Peyer's patch (tissue), 4 donors: ENCODE data around the gene TBATA. TPM values are rescaled to one million over a fixed set of nuclear protein-coding genes. Genes with fewer than 3 reads are reported as not detected.

ENCODE experiments used
- DNase-seq, 3 donors: peaks; one replicate each; pipeline ENCODE4 v3.0.0-alpha.2; 2017 to 2019
- H3K27ac ChIP-seq, 4 donors: fragments of 200-600 bp; sonication (generic); one replicate each; pipeline ENCODE4 v1.5.1; 2016 to 2019
- H3K27me3 ChIP-seq, 2 donors: fragments of 200-600 bp; sonication (generic); one replicate each; pipeline ENCODE4 v1.5.1; 2019
- H3K36me3 ChIP-seq, 3 donors: fragments of 200-600 bp; sonication (generic); one replicate each; pipeline ENCODE4 v1.5.1; 2016 to 2019
- H3K4me1 ChIP-seq, 4 donors: fragments of 200-600 bp; sonication (generic); one replicate each; pipeline ENCODE4 v1.5.1; 2016 to 2019
- H3K4me3 ChIP-seq, 4 donors: fragments of 200-600 bp; sonication (generic); 1 replicate in 3 of 4; 2 replicates in 1 of 4; pipeline ENCODE4 v1.5.1; 2016 to 2019; ENCODE audit warnings: mild to moderate bottlenecking in 1 of 4
- H3K9me3 ChIP-seq, 4 donors: fragments of 200-600 bp; sonication (generic); one replicate each; pipeline ENCODE4 v1.5.1; 2016 to 2019; ENCODE audit warnings: mild to moderate bottlenecking in 1 of 4
- POLR2A ChIP-seq, 2 donors: fragments of 450-650 bp; IDR thresholded peaks; one replicate each; pipeline ENCODE4 v1.5.1; 2017; ENCODE audit warnings: antibody characterized with exemption in 2 of 2, mild to moderate bottlenecking in 2 of 2, moderate library complexity in 2 of 2
- total RNA-seq, 4 donors: library from RNA; depleted of rRNA; stranded (reverse); fragments of >200 nt; gene quantifications; one replicate each; pipeline ENCODE4 v1.1.0, GENCODE V29; 2016
- TF ChIP-seq, protein P1 (sequence below), 6 experiments: fragments of 450-650 bp in 4 of 6; fragments of 200-600 bp in 2 of 6; sonication (generic) in 1 of 6; IDR thresholded peaks; one replicate each; pipeline ENCODE4 v1.5.1; 2017 to 2019; ENCODE audit warnings: antibody characterized with exemption in 6 of 6, mild to moderate bottlenecking in 3 of 6, moderate library complexity in 1 of 6

Gene TBATA
- total RNA-seq, 4 donors from 2014 or later: not detected

DNA sequence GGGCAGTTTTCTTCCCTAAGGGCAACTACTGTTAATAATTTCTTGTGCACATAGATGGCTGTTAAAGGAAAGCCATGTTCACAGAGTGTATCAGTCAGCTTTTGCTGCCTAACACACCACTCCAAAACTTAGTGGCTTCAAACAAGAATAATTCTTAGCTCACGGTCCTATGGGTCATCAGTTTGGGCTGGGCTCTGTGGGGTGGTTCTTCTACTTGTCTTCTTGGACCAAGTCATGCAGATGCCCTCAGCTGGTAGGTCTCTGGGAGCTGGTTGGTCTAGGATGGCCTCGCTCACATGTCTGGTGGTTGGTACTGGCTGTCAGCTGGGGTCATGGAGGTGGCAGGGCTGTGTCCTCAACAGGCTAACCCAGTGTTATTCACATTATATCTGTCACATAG lies 39.6 kb downstream of the TBATA start:
- Histone ChIP-seq H3K9me3 (no peaks in the 10 kb centered on the region), H3K4me1 (peaks cover 0 to 29% (median 5%) of the 10 kb centered on the region in 4 donors), H3K36me3 (no peaks in the 10 kb centered on the region), H3K27ac (no peak overlapping the region), H3K27me3 (no peaks in the 10 kb centered on the region), H3K4me3 (no peak overlapping the region)
- no peak for DNase-seq
- TF ChIP-seq POLR2A (IDR thresholded peaks at IDR 0.05): no peak
- TF ChIP-seq, protein P1, sequence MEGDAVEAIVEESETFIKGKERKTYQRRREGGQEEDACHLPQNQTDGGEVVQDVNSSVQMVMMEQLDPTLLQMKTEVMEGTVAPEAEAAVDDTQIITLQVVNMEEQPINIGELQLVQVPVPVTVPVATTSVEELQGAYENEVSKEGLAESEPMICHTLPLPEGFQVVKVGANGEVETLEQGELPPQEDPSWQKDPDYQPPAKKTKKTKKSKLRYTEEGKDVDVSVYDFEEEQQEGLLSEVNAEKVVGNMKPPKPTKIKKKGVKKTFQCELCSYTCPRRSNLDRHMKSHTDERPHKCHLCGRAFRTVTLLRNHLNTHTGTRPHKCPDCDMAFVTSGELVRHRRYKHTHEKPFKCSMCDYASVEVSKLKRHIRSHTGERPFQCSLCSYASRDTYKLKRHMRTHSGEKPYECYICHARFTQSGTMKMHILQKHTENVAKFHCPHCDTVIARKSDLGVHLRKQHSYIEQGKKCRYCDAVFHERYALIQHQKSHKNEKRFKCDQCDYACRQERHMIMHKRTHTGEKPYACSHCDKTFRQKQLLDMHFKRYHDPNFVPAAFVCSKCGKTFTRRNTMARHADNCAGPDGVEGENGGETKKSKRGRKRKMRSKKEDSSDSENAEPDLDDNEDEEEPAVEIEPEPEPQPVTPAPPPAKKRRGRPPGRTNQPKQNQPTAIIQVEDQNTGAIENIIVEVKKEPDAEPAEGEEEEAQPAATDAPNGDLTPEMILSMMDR (IDR thresholded peaks at IDR 0.05): no peak

DNA sequence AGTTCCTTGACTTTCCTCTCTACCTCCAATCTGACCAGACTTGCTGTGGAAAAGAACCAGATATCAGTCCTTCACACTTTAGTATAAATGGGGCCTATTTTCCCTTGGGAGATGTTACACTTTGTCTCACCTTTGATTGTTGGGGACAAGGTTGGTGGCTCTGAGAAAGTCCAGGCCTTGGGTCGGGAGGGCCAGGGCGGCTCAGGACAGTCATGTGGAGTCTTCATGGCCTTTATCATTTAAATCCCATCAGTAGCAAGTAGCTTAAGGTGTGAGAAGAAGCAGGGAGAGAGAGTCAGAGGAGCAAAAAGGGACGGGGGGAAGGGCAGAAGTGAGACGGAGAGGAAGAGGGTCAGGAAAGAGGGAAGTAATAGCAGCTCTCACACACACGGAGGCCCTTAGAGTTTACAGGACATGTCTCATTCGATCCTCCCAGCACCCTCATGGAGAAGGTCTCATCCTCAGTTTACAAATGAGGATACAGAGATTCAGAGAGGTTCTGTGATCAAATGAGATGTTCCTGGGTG lies 40.5 kb downstream of the TBATA start:
- Histone ChIP-seq H3K9me3 (no peaks in the 10 kb centered on the region), H3K27ac (no peak overlapping the region), H3K36me3 (no peaks in the 10 kb centered on the region), H3K4me1 (peaks cover 0 to 37% (median 5%) of the 10 kb centered on the region in 4 donors), H3K27me3 (no peaks in the 10 kb centered on the region), H3K4me3 (no peak overlapping the region)
- TF ChIP-seq POLR2A (IDR thresholded peaks at IDR 0.05): no peak
- TF ChIP-seq, protein P1 (IDR thresholded peaks at IDR 0.05): no peak
- DNase-seq: no peak

DNA sequence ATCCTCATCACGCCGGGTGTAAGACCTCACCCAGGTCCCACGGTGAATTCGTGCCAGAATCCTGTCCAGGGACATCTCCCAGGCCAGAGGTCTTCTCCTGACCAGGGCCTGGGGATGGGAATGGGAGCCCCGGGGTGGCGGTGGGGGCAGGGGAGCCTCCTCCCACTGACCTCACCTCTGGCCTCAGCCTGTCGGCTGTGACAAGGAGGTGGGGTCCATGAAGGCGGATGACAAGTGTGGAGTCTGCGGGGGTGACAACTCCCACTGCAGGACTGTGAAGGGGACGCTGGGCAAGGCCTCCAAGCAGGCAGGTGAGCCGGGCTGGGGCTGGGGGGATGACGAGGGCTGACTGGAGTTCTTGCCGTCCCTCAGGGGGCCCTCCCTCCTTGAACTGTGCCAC lies 41.3 kb downstream of the TBATA start:
- no peak for DNase-seq
- Histone ChIP-seq H3K27ac (peak overlapping the region in 2 of 4 donors; percentile 35 to 74), H3K4me3 (no peak overlapping the region), H3K4me1 (peaks cover 0 to 45% (median 5%) of the 10 kb centered on the region in 4 donors), H3K27me3 (no peaks in the 10 kb centered on the region), H3K9me3 (no peaks in the 10 kb centered on the region), H3K36me3 (no peaks in the 10 kb centered on the region)
- TF ChIP-seq, protein P1 (IDR thresholded peaks at IDR 0.05): no peak
- no peak for TF ChIP-seq POLR2A (IDR thresholded peaks at IDR 0.05)

DNA sequence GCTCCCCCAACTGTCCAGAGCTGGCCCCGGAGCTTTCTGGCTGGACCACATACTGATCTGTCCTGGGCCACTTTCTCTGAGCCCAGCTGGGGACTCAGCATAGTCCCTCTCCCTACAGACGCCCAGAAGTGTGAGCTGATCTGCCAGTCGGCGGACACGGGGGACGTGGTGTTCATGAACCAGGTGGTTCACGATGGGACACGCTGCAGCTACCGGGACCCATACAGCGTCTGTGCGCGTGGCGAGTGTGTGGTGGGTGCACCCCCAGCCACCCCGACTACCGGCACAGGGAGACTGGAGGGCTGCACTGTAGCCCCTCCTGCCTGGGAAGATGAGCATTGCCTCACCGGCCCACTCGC lies 41.8 kb downstream of the TBATA start:
- TF ChIP-seq, protein P1 (IDR thresholded peaks at IDR 0.05): no peak
- TF ChIP-seq POLR2A (IDR thresholded peaks at IDR 0.05): no peak
- DNase-seq: no peak

DNA sequence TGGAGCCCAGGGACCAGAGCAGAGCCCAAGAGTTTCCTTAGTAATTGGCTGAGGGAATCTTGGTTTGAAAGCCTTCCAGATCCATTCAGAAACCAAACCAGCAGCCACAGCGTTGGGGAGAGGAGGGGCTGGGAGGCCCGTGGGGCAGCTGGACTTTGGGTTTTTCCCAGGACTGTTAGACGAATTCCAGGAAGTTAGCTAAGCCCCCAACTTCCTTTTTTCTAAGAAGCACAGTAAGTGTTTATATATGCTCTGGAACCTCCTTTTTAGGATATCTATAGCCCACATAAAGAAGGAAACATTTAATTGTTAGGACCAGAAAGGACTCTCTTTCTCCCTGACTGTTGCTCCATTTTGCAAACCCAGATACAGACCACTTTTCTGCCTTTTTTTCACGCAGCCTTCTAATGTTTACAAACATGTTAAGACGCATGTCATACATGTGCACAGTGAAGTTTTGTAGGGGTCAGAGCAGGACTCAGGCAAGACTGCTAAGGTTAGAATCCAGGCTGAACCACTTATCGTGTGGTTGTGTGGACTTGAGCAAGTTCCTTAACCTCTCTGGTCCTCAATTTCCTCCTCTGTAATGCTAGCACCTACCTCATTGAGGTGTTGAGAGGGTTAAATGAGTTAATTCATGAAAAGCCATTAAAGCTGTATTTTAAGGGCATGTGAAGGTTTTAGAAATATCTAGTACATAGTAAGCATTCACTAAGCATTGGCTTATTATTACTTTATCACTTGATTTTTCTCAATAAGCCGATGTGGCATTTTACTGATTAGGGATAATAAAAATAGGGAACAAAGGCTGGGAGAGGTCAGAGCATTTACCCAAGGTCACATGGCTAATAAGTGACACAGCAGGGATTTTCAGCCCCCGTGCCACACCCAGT lies 42.4 kb downstream of the TBATA start:
- H3K27ac ChIP-seq: peak overlapping the region; percentile 10 to 74 (median 38)
- no peak overlapping the region for H3K4me3 ChIP-seq
- no peak for TF ChIP-seq POLR2A (IDR thresholded peaks at IDR 0.05)
- TF ChIP-seq, protein P1 (IDR thresholded peaks at IDR 0.05): no peak
- no peaks in the 10 kb centered on the region for H3K9me3 ChIP-seq
- peaks cover 0 to 53% (median 6%) of the 10 kb centered on the region in 4 donors for H3K4me1 ChIP-seq
- H3K36me3 ChIP-seq: no peaks in the 10 kb centered on the region
- H3K27me3 ChIP-seq: no peaks in the 10 kb centered on the region
- peak in 2 of 3 donors; percentile 51 to 58 for DNase-seq

More for the DNA sequence above, 41.8 kb downstream of the TBATA start:
- Histone ChIP-seq H3K36me3 (no peaks in the 10 kb centered on the region), H3K4me3 (no peak overlapping the region), H3K27me3 (no peaks in the 10 kb centered on the region), H3K27ac (peak overlapping the region in 3 of 4 donors; percentile 10 to 74 (median 35)), H3K4me1 (peaks cover 0 to 47% (median 6%) of the 10 kb centered on the region in 4 donors), H3K9me3 (no peaks in the 10 kb centered on the region)
